PC-3 (cell line): ENCODE results near the gene BICRA.

Experiments used
- CTCF ChIP-seq: fragments of 300-600 bp; sonication (generic); conservative IDR thresholded peaks from 2 replicates; pipeline ENCODE4 v1.5.1; 2017; ENCODE audit warnings: antibody characterized with exemption, low read depth, mild to moderate bottlenecking, low read length
- EZH2phosphoT487 ChIP-seq: fragments of 300-600 bp; sonication (generic); IDR thresholded peaks from 2 replicates; pipeline ENCODE4 v1.6.1; 2018; ENCODE audit warnings: mild to moderate bottlenecking, antibody characterized with exemption, low read length, borderline replicate concordance

- no peak for TF ChIP-seq CTCF
- no peak for TF ChIP-seq EZH2phosphoT487
Observed at GRCh38 chr19:47723581-47723940, 114.6 kb downstream of the BICRA start.
